ENCODE measurements around the gene ADGRG1. TPM values are rescaled to one million over a fixed set of nuclear protein-coding genes. Genes with fewer than 3 reads are reported as not detected.

ADGRG1 gene
- total and polyA plus RNA-seq, 5 donors: 10.2 to 24.1 (median 16.2) TPM

- Histone ChIP-seq H3K27me3 (ENCODE audit: control insufficient read depth, insufficient read depth) (no peaks in the 10 kb centered on the region), H3K9me3 (ENCODE audit: control insufficient read depth, low read length) (no peaks in the 10 kb centered on the region), H3K27ac (ENCODE audit: low read length) (peak overlapping the region; percentile 20), H3K4me3 (ENCODE audit: low read length) (peak overlapping the region; percentile 4), H3K4me1 (ENCODE audit: control insufficient read depth, insufficient read depth, low read length) (peaks cover 2% of the 10 kb centered on the region)
- DNase-seq (peak in 1 of 3 donors; percentile 57), ATAC-seq (no peak)
- intact Hi-C loops (cut with DNase I): no loop called here
- WGBS: 45% methylated on average over 22 of the region's 22 CpGs
Observed at GRCh38 chr16:57629516-57630406, 1.3 kb downstream of the ADGRG1 start.

DNA sequence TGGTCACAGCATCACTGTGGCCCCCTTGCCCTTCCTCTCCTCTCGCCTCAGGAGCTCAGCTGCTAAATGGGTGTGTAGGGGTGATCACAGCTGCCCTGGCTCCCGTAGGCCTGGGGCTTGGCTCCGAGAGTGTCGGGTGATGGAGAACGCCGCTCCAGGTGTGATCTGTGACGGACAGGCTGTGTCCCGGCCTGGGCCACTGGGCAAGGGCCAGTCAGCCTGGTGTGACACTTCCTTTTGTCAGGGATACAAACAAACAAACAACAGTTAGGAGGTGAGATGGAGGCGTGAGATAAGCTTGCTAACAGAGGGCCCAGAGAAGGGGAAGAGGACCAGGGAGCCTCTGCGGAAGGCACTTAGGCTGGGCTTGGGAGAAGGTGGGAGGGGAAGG, 2.0 kb downstream of the ADGRG1 start:
- no peaks in the 10 kb centered on the region for H3K9me3 ChIP-seq (ENCODE audit: control insufficient read depth, low read length)
- H3K27me3 ChIP-seq (ENCODE audit: control insufficient read depth, insufficient read depth): no peaks in the 10 kb centered on the region
- WGBS: 54% methylated on average over 10 of the region's 10 CpGs
- peak overlapping the region; percentile 20 for H3K27ac ChIP-seq (ENCODE audit: low read length)
- peaks cover 2% of the 10 kb centered on the region for H3K4me1 ChIP-seq (ENCODE audit: control insufficient read depth, insufficient read depth, low read length)
- H3K4me3 ChIP-seq (ENCODE audit: low read length): peak overlapping the region; percentile 4
- peak in 1 of 3 donors; percentile 34 for DNase-seq
- ATAC-seq: no peak
- intact Hi-C loops (cut with DNase I): no loop called here

- Histone ChIP-seq H3K4me3 (ENCODE audit: low read length) (no peak overlapping the region), H3K9me3 (ENCODE audit: control insufficient read depth, low read length) (no peaks in the 10 kb centered on the region), H3K4me1 (ENCODE audit: control insufficient read depth, insufficient read depth, low read length) (peaks cover 6% of the 10 kb centered on the region), H3K27me3 (ENCODE audit: control insufficient read depth, insufficient read depth) (no peaks in the 10 kb centered on the region), H3K27ac (ENCODE audit: low read length) (peak overlapping the region; percentile 13)
- peak in 1 of 3 donors; percentile 60 for DNase-seq
- ATAC-seq: no peak
- intact Hi-C loops (cut with DNase I): no loop called here
- 77% methylated on average over 21 of the region's 21 CpGs for WGBS
Observed at GRCh38 chr16:57630931-57631845, 2.8 kb downstream of the ADGRG1 start.

DNA sequence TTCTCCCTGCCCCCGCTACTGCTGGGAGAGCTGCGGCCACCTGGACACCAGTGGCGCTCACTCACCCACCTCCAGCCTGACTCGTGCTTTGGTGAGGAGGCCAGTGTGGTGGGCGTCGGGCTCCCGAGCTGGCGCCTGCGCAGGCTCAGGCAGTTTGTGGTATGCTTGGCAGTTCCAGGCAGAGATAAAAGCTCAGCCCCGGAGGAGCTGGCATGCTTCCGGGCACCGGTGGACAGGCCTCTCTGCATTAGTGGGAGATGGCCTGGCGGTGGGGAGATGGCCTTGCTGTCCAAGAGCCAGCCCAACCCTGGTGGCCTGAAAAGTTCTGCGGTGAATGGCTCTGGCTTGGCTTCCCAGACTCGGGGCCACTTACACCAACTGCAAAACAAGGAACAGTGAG, 4.1 kb downstream of the ADGRG1 start:
- H3K9me3 ChIP-seq (ENCODE audit: control insufficient read depth, low read length): no peaks in the 10 kb centered on the region
- H3K4me3 ChIP-seq (ENCODE audit: low read length): no peak overlapping the region
- DNase-seq: peak in 2 of 3 donors; percentile 74 to 76
- no peak for ATAC-seq
- 51% methylated on average over 15 of the region's 15 CpGs for WGBS
- peaks cover 13% of the 10 kb centered on the region for H3K4me1 ChIP-seq (ENCODE audit: control insufficient read depth, insufficient read depth, low read length)
- no peak overlapping the region for H3K27ac ChIP-seq (ENCODE audit: low read length)
- H3K27me3 ChIP-seq (ENCODE audit: control insufficient read depth, insufficient read depth): no peaks in the 10 kb centered on the region
- intact Hi-C loops (cut with DNase I): no loop called here

- no peak overlapping the region for H3K4me3 ChIP-seq (ENCODE audit: low read length)
- intact Hi-C loops (cut with DNase I): no loop called here
Observed at GRCh38 chr16:57633383-57634064, 5.1 kb downstream of the ADGRG1 start.

DNA sequence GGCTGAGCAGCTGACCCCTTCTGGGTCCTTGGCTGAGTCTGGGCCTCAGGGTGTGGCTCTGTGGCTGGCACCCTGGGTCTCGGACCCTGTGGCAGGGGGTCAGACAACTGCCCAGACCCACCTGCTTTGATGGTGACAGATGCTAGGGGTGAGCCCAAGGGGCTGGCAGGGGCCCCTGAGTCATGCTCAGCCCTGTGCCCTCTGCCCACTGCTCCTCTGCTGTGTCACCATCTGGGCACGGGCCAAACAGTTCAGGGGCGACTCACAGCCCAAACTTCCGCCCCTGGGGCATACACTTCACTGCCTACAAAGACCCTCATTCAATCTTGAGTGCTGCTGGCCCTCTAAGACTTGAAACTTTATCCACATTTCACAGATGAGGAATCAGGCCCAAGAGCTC, 5.7 kb downstream of the ADGRG1 start:
- peak overlapping the region; percentile 20 for H3K27ac ChIP-seq (ENCODE audit: low read length)
- no peak for ATAC-seq
- H3K9me3 ChIP-seq (ENCODE audit: control insufficient read depth, low read length): no peaks in the 10 kb centered on the region
- DNase-seq: no peak
- intact Hi-C loops (cut with DNase I): no loop called here
- H3K4me3 ChIP-seq (ENCODE audit: low read length): no peak overlapping the region
- peaks cover 18% of the 10 kb centered on the region for H3K4me1 ChIP-seq (ENCODE audit: control insufficient read depth, insufficient read depth, low read length)
- WGBS: 64% methylated on average over 4 of the region's 4 CpGs
- no peaks in the 10 kb centered on the region for H3K27me3 ChIP-seq (ENCODE audit: control insufficient read depth, insufficient read depth)

More at GRCh38 chr16:57633383-57634064, 5.1 kb downstream of the ADGRG1 start:
- DNase-seq: no peak
- ATAC-seq: no peak
- Histone ChIP-seq H3K9me3 (ENCODE audit: control insufficient read depth, low read length) (no peaks in the 10 kb centered on the region), H3K4me1 (ENCODE audit: control insufficient read depth, insufficient read depth, low read length) (peaks cover 15% of the 10 kb centered on the region), H3K27ac (ENCODE audit: low read length) (peak overlapping the region; percentile 20), H3K27me3 (ENCODE audit: control insufficient read depth, insufficient read depth) (no peaks in the 10 kb centered on the region)
- 92% methylated on average over 11 of the region's 11 CpGs for WGBS

- peak in 1 of 3 donors; percentile 41 for DNase-seq
- peaks cover 24% of the 10 kb centered on the region for H3K4me1 ChIP-seq (ENCODE audit: control insufficient read depth, insufficient read depth, low read length)
Observed at GRCh38 chr16:57635266-57636097, 7.1 kb downstream of the ADGRG1 start.

DNA sequence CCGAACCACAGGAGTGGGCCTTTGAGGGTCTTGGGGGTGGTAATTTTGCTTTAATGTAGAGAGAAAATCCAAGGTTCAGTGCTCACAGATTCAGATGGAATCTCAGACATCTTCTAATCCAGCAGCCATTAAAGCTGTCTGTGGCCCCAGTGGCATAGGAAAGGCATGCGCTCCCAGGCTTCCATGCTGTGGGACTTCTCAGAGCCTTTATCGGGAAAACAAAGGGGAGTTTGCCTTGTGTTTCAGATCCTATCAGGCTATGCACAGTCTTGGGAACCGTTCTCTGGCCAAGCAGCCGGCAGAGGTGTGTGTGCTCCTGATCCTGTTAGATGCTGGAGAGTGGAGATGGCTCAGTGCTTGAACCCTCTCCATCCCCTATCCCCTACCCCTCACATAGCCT, 7.8 kb downstream of the ADGRG1 start:
- intact Hi-C loops (cut with DNase I): no loop called here
- WGBS: 75% methylated on average over 5 of the region's 5 CpGs
- no peaks in the 10 kb centered on the region for H3K9me3 ChIP-seq (ENCODE audit: control insufficient read depth, low read length)
- ATAC-seq (no peak), DNase-seq (no peak)
- peaks cover 24% of the 10 kb centered on the region for H3K4me1 ChIP-seq (ENCODE audit: control insufficient read depth, insufficient read depth, low read length)
- H3K27me3 ChIP-seq (ENCODE audit: control insufficient read depth, insufficient read depth): no peaks in the 10 kb centered on the region
- no peak overlapping the region for H3K4me3 ChIP-seq (ENCODE audit: low read length)
- H3K27ac ChIP-seq (ENCODE audit: low read length): peak overlapping the region; percentile 90

More at GRCh38 chr16:57635266-57636097, 7.1 kb downstream of the ADGRG1 start:
- no peak overlapping the region for H3K4me3 ChIP-seq (ENCODE audit: low read length)
- no peaks in the 10 kb centered on the region for H3K9me3 ChIP-seq (ENCODE audit: control insufficient read depth, low read length)
- no peak for ATAC-seq
- WGBS: 73% methylated on average over 16 of the region's 16 CpGs
- H3K27ac ChIP-seq (ENCODE audit: low read length): peak overlapping the region; percentile 90
- intact Hi-C loops (cut with DNase I): no loop called here
- H3K27me3 ChIP-seq (ENCODE audit: control insufficient read depth, insufficient read depth): no peaks in the 10 kb centered on the region

DNA sequence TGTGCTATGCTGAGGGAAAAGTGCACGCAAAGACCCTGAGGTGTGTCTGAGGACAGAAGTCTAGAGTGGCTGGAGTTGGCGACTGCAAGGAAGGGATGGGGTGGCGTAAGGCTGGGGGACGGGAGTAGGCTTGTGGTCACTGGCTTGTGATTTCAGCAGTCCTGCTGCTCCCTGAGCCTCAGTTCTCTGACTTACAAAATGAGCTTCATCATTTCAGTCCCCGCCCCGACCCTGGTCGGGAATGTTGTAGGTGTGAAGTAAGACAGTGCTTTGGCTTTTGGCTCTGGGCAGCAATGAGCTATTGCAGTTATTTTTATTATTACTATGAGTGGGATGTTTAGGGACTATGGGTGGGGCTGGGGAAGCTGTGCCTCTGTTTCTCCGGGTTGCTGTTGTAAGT, 8.6 kb downstream of the ADGRG1 start:
- intact Hi-C loops (cut with DNase I): no loop called here
- DNase-seq: no peak
- no peak for ATAC-seq

GRCh38 chr16:57637424-57637823, 9.0 kb downstream of the ADGRG1 start:
- no peak overlapping the region for H3K4me3 ChIP-seq (ENCODE audit: low read length)
- H3K4me1 ChIP-seq (ENCODE audit: control insufficient read depth, insufficient read depth, low read length): peaks cover 24% of the 10 kb centered on the region
- H3K27ac ChIP-seq (ENCODE audit: low read length): peak overlapping the region; percentile 90
- H3K9me3 ChIP-seq (ENCODE audit: control insufficient read depth, low read length): no peaks in the 10 kb centered on the region
- no peaks in the 10 kb centered on the region for H3K27me3 ChIP-seq (ENCODE audit: control insufficient read depth, insufficient read depth)
- ATAC-seq (peak; percentile 54 to 85), DNase-seq (peak; percentile 70 to 84 (median 82))
- intact Hi-C loops (cut with DNase I): no loop called here
- 32% methylated on average over 8 of the region's 8 CpGs for WGBS

More for the DNA sequence above, 8.6 kb downstream of the ADGRG1 start:
- Histone ChIP-seq H3K4me3 (ENCODE audit: low read length) (no peak overlapping the region), H3K27me3 (ENCODE audit: control insufficient read depth, insufficient read depth) (no peaks in the 10 kb centered on the region), H3K4me1 (ENCODE audit: control insufficient read depth, insufficient read depth, low read length) (peaks cover 24% of the 10 kb centered on the region), H3K9me3 (ENCODE audit: control insufficient read depth, low read length) (no peaks in the 10 kb centered on the region), H3K27ac (ENCODE audit: low read length) (peak overlapping the region; percentile 90)
- WGBS: 48% methylated on average over 8 of the region's 8 CpGs
